Thyroid gland (tissue), 4 donors: ENCODE results near the gene LDHB. TPM values are rescaled to one million over a fixed set of nuclear protein-coding genes. Genes with fewer than 3 reads are reported as not detected.
"Not testable (repeated sequence)": the region's sequence is repeated elsewhere in the genome, so short reads cannot be mapped to it uniquely, and the experiment has no call there.

Experiments
- DNase-seq, 2 donors: peaks; one replicate each; pipeline ENCODE4 v3.0.0-alpha.2; 2019
- H3K27ac ChIP-seq, 3 donors: fragments of 200-600 bp; sonication (generic); 1 replicate in 2 of 3; 2 replicates in 1 of 3; pipeline ENCODE4 v1.5.1; 2016 to 2019; ENCODE audit warnings: mild to moderate bottlenecking in 1 of 3, moderate library complexity in 1 of 3
- H3K27me3 ChIP-seq: fragments of 200-600 bp; sonication (generic); one replicate; pipeline ENCODE4 v1.5.1; 2019
- H3K36me3 ChIP-seq, 2 donors: fragments of 200-600 bp; sonication (generic); one replicate each; pipeline ENCODE4 v1.5.1; 2016 to 2019
- H3K4me1 ChIP-seq, 2 donors: fragments of 200-600 bp; sonication (generic); one replicate each; pipeline ENCODE4 v1.5.1; 2017 to 2019
- H3K4me3 ChIP-seq, 3 donors: fragments of 200-600 bp; sonication (generic); replicated peaks in 1 of 3; 1 replicate in 2 of 3; 2 replicates in 1 of 3; pipeline ENCODE4 v1.5.1; 2016; ENCODE audit warnings: mild to moderate bottlenecking in 1 of 3
- H3K9me3 ChIP-seq: fragments of 200-600 bp; sonication (generic); one replicate; pipeline ENCODE4 v1.5.1; 2017
- CTCF ChIP-seq, 6 experiments: fragments of 200-600 bp in 3 of 6; fragments of 450-650 bp in 3 of 6; sonication (generic) in 3 of 6; IDR thresholded peaks; one replicate each; pipeline ENCODE4 v1.5.1; 2016 to 2019; ENCODE audit warnings: antibody characterized with exemption in 6 of 6, mild to moderate bottlenecking in 2 of 6, inconsistent platforms in 1 of 6, moderate library complexity in 1 of 6
- POLR2A ChIP-seq, 2 donors: fragments of 450-650 bp; IDR thresholded peaks; one replicate each; pipeline ENCODE4 v1.6.1; 2017; ENCODE audit warnings: antibody characterized with exemption in 2 of 2, mild to moderate bottlenecking in 2 of 2, moderate library complexity in 1 of 2
- WGBS, 2 donors: methylation state at CpG; one replicate each; pipeline ENCODE4 v1.1.5; 2017; 5-methylcytosine and 5-hydroxymethylcytosine counted together
- intact Hi-C: fragments of 100-400 bp; cut with DNase I; formaldehyde crosslinking; loops from one replicate; pipeline ENCODE4 v1.15.1; 2023
- total RNA-seq, 4 donors: library from RNA; depleted of rRNA; stranded (reverse); fragments of >200 nt; gene quantifications; one replicate each; pipeline ENCODE4 v1.2.3, GENCODE V29; 2016

The LDHB gene
- total RNA-seq, 4 donors from 2014 or later: 338 to 531 (median 407) TPM

- Histone ChIP-seq H3K36me3 (no peaks in the 10 kb centered on the region), H3K9me3 (no peaks in the 10 kb centered on the region), H3K4me3 (no peak overlapping the region), H3K27ac (no peak overlapping the region), H3K4me1 (no peaks in the 10 kb centered on the region), H3K27me3 (no peaks in the 10 kb centered on the region)
- no peak for DNase-seq
- TF ChIP-seq CTCF (IDR thresholded peaks at IDR 0.05) (no peak), POLR2A (IDR thresholded peaks at IDR 0.05) (no peak)
- intact Hi-C loops: no loop called here
- WGBS, 2 donors: 86 to 89% methylated on average over 4 of the region's 4 CpGs
Observed at GRCh38 chr12:21598651-21599050, 59.0 kb downstream of the LDHB start.

GRCh38 chr12:21595356-21595755 is 62.3 kb downstream of the LDHB start:
- H3K9me3 ChIP-seq, H3K27ac ChIP-seq, H3K27me3 ChIP-seq, H3K36me3 ChIP-seq, intact Hi-C loops, DNase-seq, H3K4me3 ChIP-seq, H3K4me1 ChIP-seq: not testable (repeated sequence)

GRCh38 chr12:21585485-21585884 is 72.2 kb downstream of the LDHB start:
- Histone ChIP-seq H3K27me3 (no peaks in the 10 kb centered on the region), H3K27ac (no peak overlapping the region), H3K4me3 (no peak overlapping the region), H3K36me3 (no peaks in the 10 kb centered on the region), H3K4me1 (no peaks in the 10 kb centered on the region), H3K9me3 (no peaks in the 10 kb centered on the region)
- intact Hi-C loops: no loop called here
- WGBS, 2 donors: 85 to 88% methylated on average over 3 of the region's 3 CpGs
- DNase-seq: no peak
- TF ChIP-seq CTCF (IDR thresholded peaks at IDR 0.05) (no peak), POLR2A (IDR thresholded peaks at IDR 0.05) (no peak)

Other genes starting within 250 kb of the LDHB start
- gene PYROXD1, start 220.2 kb downstream of the LDHB start, total RNA-seq: 10 to 100 TPM; 26.2 to 43.3 (median 28.4) TPM
- gene RECQL, start 156.2 kb downstream of the LDHB start, total RNA-seq: 10 to 100 TPM; 26.8 to 71.2 (median 46.4) TPM
- gene GOLT1B, start 156.1 kb downstream of the LDHB start, total RNA-seq: 100 to 1,000 TPM in 1 of 4 donors, 10 to 100 TPM in 3; 22.5 to 108 (median 40.1) TPM
- 10 to 100 TPM; 18.0 to 48.2 (median 40.4) TPM for gene SPX, start 131.5 kb downstream of the LDHB start, total RNA-seq
- not detected for gene GYS2, start 53.0 kb downstream of the LDHB start, total RNA-seq
- gene KCNJ8, start 116.9 kb upstream of the LDHB start, total RNA-seq: 10 to 100 TPM; 11.6 to 24.1 (median 17.7) TPM